Mucosa of stomach (tissue), 1 donor: Measurements from ENCODE around the gene QPCT.
"Not testable (repeated sequence)": the region's sequence is repeated elsewhere in the genome, so short reads cannot be mapped to it uniquely, and the experiment has no call there.

Source experiments
- H3K27me3 ChIP-seq: one replicate; pipeline ENCODE4 v1.7.0; 2013; ENCODE audit warnings: mild to moderate bottlenecking, low read length; ENCODE audit not compliant: control insufficient read depth, insufficient read depth
- H3K36me3 ChIP-seq: one replicate; pipeline ENCODE4 v1.7.0; 2013; ENCODE audit warnings: low read length; ENCODE audit not compliant: control insufficient read depth, insufficient read depth
- H3K4me1 ChIP-seq: one replicate; pipeline ENCODE4 v1.7.0; 2013; ENCODE audit warnings: mild to moderate bottlenecking, low read length; ENCODE audit not compliant: control insufficient read depth, insufficient read depth
- H3K4me3 ChIP-seq: one replicate; pipeline ENCODE4 v1.7.0; 2013; ENCODE audit warnings: low read length
- H3K9ac ChIP-seq: one replicate; pipeline ENCODE4 v1.7.0; 2013; ENCODE audit warnings: mild to moderate bottlenecking, low read length, moderate library complexity
- H3K9me3 ChIP-seq: one replicate; pipeline ENCODE4 v1.7.0; 2013; ENCODE audit warnings: mild to moderate bottlenecking, low read length, moderate library complexity; ENCODE audit not compliant: control insufficient read depth
- donor health status: Pancreatic carcinoma.

The QPCT gene

GRCh38 chr2:37400041-37400440, 55.6 kb downstream of the QPCT start:
- Histone ChIP-seq H3K36me3 (no peaks in the 10 kb centered on the region), H3K4me3 (no peak overlapping the region), H3K9ac (no peak overlapping the region), H3K9me3 (no peaks in the 10 kb centered on the region), H3K4me1 (no peaks in the 10 kb centered on the region), H3K27me3 (no peaks in the 10 kb centered on the region)

- no peaks in the 10 kb centered on the region for H3K27me3 ChIP-seq
- no peak overlapping the region for H3K9ac ChIP-seq
- H3K4me1 ChIP-seq = no peaks in the 10 kb centered on the region
- no peaks in the 10 kb centered on the region for H3K9me3 ChIP-seq
- no peaks in the 10 kb centered on the region for H3K36me3 ChIP-seq
- no peak overlapping the region for H3K4me3 ChIP-seq
These were observed 58.2 kb downstream of the QPCT start for GRCh38 chr2:37402636-37403035.

GRCh38 chr2:37405781-37406180, 61.4 kb downstream of the QPCT start:
- no peak overlapping the region for H3K4me3 ChIP-seq
- H3K9ac ChIP-seq = no peak overlapping the region
- no peaks in the 10 kb centered on the region for H3K27me3 ChIP-seq
- H3K4me1 ChIP-seq = no peaks in the 10 kb centered on the region
- no peaks in the 10 kb centered on the region for H3K9me3 ChIP-seq
- no peaks in the 10 kb centered on the region for H3K36me3 ChIP-seq

DNA sequence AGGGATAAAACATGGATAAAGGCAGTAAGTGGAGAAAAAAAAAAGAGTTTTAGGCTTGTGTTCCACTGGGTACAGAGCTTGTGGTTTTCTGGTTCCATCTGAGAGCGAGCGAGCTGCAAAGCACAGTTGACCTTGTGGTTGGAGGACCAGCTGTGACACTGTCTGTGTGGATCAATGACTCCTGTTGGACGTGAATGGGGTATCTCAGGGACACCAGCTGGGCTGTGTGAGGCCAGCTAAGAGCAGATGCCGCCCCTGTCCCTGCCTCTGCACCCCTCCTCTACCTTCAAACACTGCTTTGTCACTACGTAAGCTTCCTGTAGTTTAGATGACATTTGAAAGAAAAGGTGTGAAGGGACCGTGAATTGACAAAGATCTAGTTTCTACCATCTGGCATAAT, 67.8 kb downstream of the QPCT start:
- no peaks in the 10 kb centered on the region for H3K4me1 ChIP-seq
- H3K9ac ChIP-seq = no peak overlapping the region
- no peaks in the 10 kb centered on the region for H3K27me3 ChIP-seq
- no peak overlapping the region for H3K4me3 ChIP-seq
- H3K9me3 ChIP-seq = no peaks in the 10 kb centered on the region
- no peaks in the 10 kb centered on the region for H3K36me3 ChIP-seq

GRCh38 chr2:37413911-37414469, 69.6 kb downstream of the QPCT start:
- H3K4me1 ChIP-seq, H3K9ac ChIP-seq, H3K36me3 ChIP-seq, H3K4me3 ChIP-seq, H3K9me3 ChIP-seq, H3K27me3 ChIP-seq: not testable (repeated sequence)

DNA sequence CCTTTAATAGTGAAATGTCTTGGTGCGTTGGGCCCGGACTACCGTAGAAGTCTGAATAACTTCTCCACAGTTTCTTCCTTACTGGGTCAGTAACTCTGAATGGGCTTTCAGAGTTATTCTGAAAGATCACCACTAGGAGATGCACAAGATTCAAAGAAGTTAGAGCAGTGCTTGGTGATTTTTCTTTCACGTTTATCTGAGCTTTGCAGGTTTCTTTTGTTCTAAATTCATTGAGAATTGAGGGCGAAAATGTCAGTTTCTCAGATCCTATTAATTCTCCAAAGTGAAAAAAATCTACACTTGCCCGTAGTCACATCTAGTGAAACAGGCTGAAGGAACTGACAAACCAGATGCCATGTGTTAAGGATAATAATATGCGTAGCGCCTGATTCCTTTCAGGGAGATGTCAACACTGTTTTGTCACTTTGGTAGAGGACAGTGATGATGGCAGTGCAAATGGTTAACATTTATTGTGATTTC, 70.1 kb downstream of the QPCT start:
- Histone ChIP-seq H3K4me3 (no peak overlapping the region), H3K4me1 (no peaks in the 10 kb centered on the region), H3K27me3 (no peaks in the 10 kb centered on the region), H3K9ac (no peak overlapping the region), H3K9me3 (no peaks in the 10 kb centered on the region), H3K36me3 (no peaks in the 10 kb centered on the region)

GRCh38 chr2:37415128-37415820, 70.8 kb downstream of the QPCT start:
- H3K9me3 ChIP-seq = no peaks in the 10 kb centered on the region
- no peak overlapping the region for H3K9ac ChIP-seq
- no peaks in the 10 kb centered on the region for H3K4me1 ChIP-seq
- H3K27me3 ChIP-seq = no peaks in the 10 kb centered on the region
- no peak overlapping the region for H3K4me3 ChIP-seq
- H3K36me3 ChIP-seq = no peaks in the 10 kb centered on the region

DNA sequence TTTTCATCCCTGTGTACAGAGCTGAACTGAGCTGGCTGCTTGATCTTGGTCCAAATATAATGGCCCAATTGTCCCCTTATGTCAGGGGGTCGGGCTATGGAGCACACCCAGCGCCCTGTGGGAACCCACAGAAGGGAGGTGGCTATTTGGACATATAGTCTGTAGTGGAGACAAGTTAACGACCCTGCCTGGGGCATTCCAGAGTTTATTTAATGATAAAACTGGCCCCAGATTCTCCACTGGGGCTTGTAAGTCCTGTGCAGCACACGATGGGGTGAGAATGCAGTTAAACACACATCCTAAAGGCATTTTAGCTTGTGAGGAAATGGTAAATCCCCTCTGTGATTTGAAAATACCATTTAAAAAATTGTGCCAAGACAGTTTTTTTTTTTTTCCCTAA, 72.9 kb downstream of the QPCT start:
- Histone ChIP-seq H3K9ac (no peak overlapping the region), H3K4me1 (no peaks in the 10 kb centered on the region), H3K9me3 (no peaks in the 10 kb centered on the region), H3K4me3 (no peak overlapping the region), H3K27me3 (no peaks in the 10 kb centered on the region), H3K36me3 (no peaks in the 10 kb centered on the region)

- H3K4me1 ChIP-seq = no peaks in the 10 kb centered on the region
- no peaks in the 10 kb centered on the region for H3K9me3 ChIP-seq
- H3K9ac ChIP-seq = no peak overlapping the region
- no peaks in the 10 kb centered on the region for H3K36me3 ChIP-seq
- H3K27me3 ChIP-seq = no peaks in the 10 kb centered on the region
- H3K4me3 ChIP-seq = no peak overlapping the region
These were observed 74.5 kb downstream of the QPCT start for GRCh38 chr2:37418956-37419355.

DNA sequence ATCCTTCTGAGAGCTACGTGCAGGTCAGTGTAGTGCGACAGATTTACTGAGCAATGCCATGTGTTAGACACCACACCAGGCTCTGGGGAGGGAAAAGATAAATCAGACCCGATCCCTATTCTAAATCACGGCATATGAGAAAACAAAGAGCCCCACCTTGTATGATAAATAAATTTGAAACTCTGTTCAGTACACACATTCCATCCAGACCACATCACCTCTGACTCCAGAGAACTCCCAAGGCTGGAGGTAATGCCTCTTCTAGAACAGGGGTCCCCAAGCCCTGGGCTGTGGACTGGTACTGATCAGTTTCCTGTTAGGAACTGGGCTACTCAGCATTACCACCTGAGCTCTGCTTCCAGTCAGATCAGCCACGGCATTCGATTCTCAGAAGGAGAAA, 77.3 kb downstream of the QPCT start:
- no peaks in the 10 kb centered on the region for H3K27me3 ChIP-seq
- H3K9me3 ChIP-seq = no peaks in the 10 kb centered on the region
- H3K4me1 ChIP-seq = no peaks in the 10 kb centered on the region
- no peak overlapping the region for H3K4me3 ChIP-seq
- H3K9ac ChIP-seq = no peak overlapping the region
- no peaks in the 10 kb centered on the region for H3K36me3 ChIP-seq

DNA sequence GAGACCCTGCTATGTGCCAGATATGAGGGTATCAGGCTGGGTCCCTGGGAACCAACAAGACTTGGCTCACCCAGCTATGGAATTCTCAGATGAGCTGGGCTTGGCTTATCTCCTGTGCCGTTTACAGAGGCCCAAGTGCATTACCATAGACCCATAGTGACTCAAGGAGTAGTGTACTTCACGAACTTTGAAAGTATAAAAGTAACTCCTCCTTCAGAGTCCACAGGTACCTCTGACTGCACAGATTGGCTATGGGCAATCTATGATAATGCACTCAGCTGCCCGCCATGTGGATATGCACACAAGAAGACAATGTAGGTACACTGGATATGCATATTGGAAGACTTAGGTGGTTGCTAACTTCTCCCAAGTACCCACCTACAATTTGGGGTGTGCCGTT, 78.4 kb downstream of the QPCT start:
- H3K27me3 ChIP-seq = no peaks in the 10 kb centered on the region
- no peaks in the 10 kb centered on the region for H3K36me3 ChIP-seq
- H3K4me3 ChIP-seq = no peak overlapping the region
- H3K9me3 ChIP-seq = no peaks in the 10 kb centered on the region
- no peaks in the 10 kb centered on the region for H3K4me1 ChIP-seq
- no peak overlapping the region for H3K9ac ChIP-seq
